NCI-H345 treated with DMSO at 0.1 percent for 48 hours (cell line): Measurements from ENCODE around the gene SYTL3.

Experiments
- DNase-seq: peaks from one replicate; lab custom pipeline; 2025; ENCODE audit not compliant: unreplicated experiment; lab: John Stamatoyannopoulos, UW

The SYTL3 gene

GRCh38 chr6:158810155-158811095 lies 160.6 kb downstream of the SYTL3 start:
- no peak for DNase-seq

GRCh38 chr6:158812611-158813010 lies 162.8 kb downstream of the SYTL3 start:
- no peak for DNase-seq

- no peak for DNase-seq
Observed at GRCh38 chr6:158813032-158813431, 163.2 kb downstream of the SYTL3 start.
